Parathyroid adenoma (tissue), 2 donors: Measurements from ENCODE around the gene FGF4.

ENCODE experiments used
- H2AFZ ChIP-seq: fragments of 300-600 bp; sonication (generic); one replicate; pipeline ENCODE4 v1.7.0; 2017; ENCODE audit warnings: antibody characterized with exemption, mild to moderate bottlenecking
- H3K27ac ChIP-seq: fragments of 300-600 bp; sonication (generic); one replicate; pipeline ENCODE4 v1.7.0; 2017
- H3K27me3 ChIP-seq: fragments of 300-600 bp; sonication (generic); one replicate; pipeline ENCODE4 v1.7.0; 2017; ENCODE audit warnings: low read length; ENCODE audit not compliant: control insufficient read depth, insufficient read depth
- H3K36me3 ChIP-seq: fragments of 300-600 bp; sonication (generic); one replicate; pipeline ENCODE4 v1.7.0; 2017; ENCODE audit warnings: low read length; ENCODE audit not compliant: control insufficient read depth, insufficient read depth
- H3K4me1 ChIP-seq: fragments of 300-600 bp; sonication (generic); one replicate; pipeline ENCODE4 v1.7.0; 2017; ENCODE audit warnings: control low read depth
- H3K4me2 ChIP-seq: fragments of 300-600 bp; sonication (generic); one replicate; pipeline ENCODE4 v1.7.0; 2017; ENCODE audit warnings: low read length
- H3K4me3 ChIP-seq: fragments of 300-600 bp; sonication (generic); one replicate; pipeline ENCODE4 v1.7.0; 2017; ENCODE audit warnings: low read depth, low read length
- H3K79me2 ChIP-seq: fragments of 300-600 bp; sonication (generic); one replicate; pipeline ENCODE4 v1.7.0; 2017; ENCODE audit warnings: control low read depth
- H3K9ac ChIP-seq: fragments of 300-600 bp; sonication (generic); one replicate; pipeline ENCODE4 v1.7.0; 2017; ENCODE audit warnings: mild to moderate bottlenecking
- H3K9me3 ChIP-seq: fragments of 300-600 bp; sonication (generic); one replicate; pipeline ENCODE4 v1.7.0; 2017; ENCODE audit warnings: low read length; ENCODE audit not compliant: control insufficient read depth
- TF ChIP-seq, protein P1 (sequence below): fragments of 300-600 bp; sonication (generic); IDR thresholded peaks from one replicate; pipeline ENCODE4 v1.7.0; 2017; ENCODE audit warnings: antibody characterized with exemption, mild to moderate bottlenecking
- donor health status: primary hyperparathyroidism.

The FGF4 gene

DNA sequence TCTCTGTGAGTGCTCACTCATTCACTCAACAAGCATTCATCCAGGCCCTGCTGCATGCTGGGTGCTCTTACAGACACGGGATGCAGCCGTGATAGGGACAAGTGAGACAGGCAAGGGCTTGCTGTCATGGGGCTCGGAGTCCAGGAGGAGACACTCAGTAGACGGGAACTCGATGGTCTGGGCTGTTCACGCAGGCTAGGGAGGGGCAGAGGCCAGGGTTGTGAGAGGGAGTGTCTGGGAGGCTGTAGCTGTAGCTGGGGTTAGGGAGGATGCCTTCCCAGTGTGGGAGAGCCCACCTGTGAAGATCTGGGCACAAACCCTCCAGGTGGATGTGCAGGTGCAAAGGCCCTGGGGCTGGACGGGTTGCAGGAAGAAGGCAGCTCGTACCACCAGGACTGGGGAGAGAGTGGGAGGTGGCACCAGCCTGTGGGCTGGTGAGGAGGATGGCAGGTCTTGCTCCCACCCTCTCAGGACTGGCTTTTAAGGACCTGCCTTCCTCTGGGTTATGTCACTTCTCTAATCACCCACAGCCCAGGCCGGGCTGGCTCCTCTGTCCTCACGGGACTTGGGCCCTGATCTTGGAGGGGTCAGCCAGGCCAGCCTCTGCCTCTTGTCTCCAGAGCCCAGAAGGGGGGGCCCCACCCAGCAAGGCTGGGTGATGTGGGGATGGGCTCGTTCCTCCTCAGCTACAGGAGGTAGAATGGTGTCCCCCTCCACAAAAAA is 24.1 kb downstream of the FGF4 start:
- no peak overlapping the region for H3K4me3 ChIP-seq
- no peak overlapping the region for H2AFZ ChIP-seq
- no peaks in the 10 kb centered on the region for H3K9me3 ChIP-seq
- no peak overlapping the region for H3K4me2 ChIP-seq
- no peaks in the 10 kb centered on the region for H3K36me3 ChIP-seq
- no peaks in the 10 kb centered on the region for H3K27me3 ChIP-seq
- no peak overlapping the region for H3K27ac ChIP-seq
- no peaks in the 10 kb centered on the region for H3K79me2 ChIP-seq
- TF ChIP-seq, protein P1, sequence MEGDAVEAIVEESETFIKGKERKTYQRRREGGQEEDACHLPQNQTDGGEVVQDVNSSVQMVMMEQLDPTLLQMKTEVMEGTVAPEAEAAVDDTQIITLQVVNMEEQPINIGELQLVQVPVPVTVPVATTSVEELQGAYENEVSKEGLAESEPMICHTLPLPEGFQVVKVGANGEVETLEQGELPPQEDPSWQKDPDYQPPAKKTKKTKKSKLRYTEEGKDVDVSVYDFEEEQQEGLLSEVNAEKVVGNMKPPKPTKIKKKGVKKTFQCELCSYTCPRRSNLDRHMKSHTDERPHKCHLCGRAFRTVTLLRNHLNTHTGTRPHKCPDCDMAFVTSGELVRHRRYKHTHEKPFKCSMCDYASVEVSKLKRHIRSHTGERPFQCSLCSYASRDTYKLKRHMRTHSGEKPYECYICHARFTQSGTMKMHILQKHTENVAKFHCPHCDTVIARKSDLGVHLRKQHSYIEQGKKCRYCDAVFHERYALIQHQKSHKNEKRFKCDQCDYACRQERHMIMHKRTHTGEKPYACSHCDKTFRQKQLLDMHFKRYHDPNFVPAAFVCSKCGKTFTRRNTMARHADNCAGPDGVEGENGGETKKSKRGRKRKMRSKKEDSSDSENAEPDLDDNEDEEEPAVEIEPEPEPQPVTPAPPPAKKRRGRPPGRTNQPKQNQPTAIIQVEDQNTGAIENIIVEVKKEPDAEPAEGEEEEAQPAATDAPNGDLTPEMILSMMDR, result no peak
- no peaks in the 10 kb centered on the region for H3K4me1 ChIP-seq
- H3K9ac ChIP-seq, result no peak overlapping the region

DNA sequence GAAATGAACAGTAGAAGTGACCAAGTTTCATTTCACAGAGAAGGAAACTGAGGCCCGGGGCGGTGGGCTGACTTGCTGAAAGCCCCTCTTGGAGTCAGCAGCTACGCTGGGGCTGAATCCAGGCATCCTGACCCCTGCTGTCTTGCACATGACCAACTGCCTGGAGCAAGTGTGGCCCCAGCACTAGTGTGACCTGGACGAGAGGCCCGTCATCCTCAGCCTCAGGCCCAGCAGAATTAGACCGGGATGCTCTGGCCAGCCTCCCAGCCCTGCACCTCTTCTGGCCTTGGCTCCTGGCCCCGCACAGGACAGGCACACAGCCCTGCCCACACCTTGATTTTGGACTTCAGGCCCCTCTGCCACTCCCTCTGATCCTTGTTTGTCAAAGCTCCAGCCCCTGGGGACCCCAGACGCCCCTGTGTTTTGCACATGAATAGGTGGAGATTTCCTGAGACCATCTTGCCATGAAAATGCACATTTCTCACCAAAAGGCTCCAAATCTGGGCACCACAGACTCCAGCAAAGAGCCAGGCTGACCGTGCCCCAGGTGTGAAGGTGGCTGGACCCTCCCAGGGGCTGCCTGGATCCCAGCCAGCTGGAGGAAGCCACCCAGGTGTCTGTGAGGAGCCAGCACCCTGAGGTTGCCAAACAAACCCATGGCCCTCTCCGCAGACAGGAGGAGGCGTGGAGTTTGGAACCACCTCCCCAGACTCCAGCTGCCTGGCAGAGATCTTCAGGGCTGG is 24.9 kb downstream of the FGF4 start:
- Histone ChIP-seq H2AFZ (no peak overlapping the region), H3K36me3 (no peaks in the 10 kb centered on the region), H3K27ac (no peak overlapping the region), H3K4me2 (no peak overlapping the region), H3K4me3 (no peak overlapping the region), H3K4me1 (no peaks in the 10 kb centered on the region), H3K9ac (no peak overlapping the region), H3K79me2 (no peaks in the 10 kb centered on the region), H3K9me3 (no peaks in the 10 kb centered on the region), H3K27me3 (no peaks in the 10 kb centered on the region)
- TF ChIP-seq, protein P1, result no peak

DNA sequence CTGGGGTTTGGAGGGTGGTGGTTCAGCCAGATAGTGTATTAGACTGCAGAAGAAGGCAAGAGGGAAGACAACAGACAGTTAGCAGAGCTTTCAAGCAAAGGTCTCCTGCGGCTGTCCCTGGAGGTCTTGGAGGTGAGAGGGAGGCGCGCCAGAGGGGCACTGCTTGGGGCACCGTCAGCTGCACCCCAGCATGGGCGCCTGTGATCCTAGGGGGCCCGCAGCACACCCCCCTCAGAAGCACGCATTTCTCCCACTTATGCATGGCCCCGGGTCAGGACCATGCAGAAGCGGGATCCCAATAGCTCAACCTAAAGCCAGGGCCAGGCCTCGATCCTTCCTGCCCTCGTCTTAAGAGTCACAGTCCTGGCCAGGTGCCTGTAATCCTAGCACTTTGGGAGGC is 26.5 kb downstream of the FGF4 start:
- no peaks in the 10 kb centered on the region for H3K4me1 ChIP-seq
- no peak overlapping the region for H3K9ac ChIP-seq
- no peak overlapping the region for H3K27ac ChIP-seq
- H3K4me2 ChIP-seq, result no peak overlapping the region
- H3K36me3 ChIP-seq, result no peaks in the 10 kb centered on the region
- H3K79me2 ChIP-seq, result no peaks in the 10 kb centered on the region
- no peaks in the 10 kb centered on the region for H3K9me3 ChIP-seq
- TF ChIP-seq, protein P1, result no peak
- no peak overlapping the region for H3K4me3 ChIP-seq
- no peak overlapping the region for H2AFZ ChIP-seq
- H3K27me3 ChIP-seq, result no peaks in the 10 kb centered on the region

DNA sequence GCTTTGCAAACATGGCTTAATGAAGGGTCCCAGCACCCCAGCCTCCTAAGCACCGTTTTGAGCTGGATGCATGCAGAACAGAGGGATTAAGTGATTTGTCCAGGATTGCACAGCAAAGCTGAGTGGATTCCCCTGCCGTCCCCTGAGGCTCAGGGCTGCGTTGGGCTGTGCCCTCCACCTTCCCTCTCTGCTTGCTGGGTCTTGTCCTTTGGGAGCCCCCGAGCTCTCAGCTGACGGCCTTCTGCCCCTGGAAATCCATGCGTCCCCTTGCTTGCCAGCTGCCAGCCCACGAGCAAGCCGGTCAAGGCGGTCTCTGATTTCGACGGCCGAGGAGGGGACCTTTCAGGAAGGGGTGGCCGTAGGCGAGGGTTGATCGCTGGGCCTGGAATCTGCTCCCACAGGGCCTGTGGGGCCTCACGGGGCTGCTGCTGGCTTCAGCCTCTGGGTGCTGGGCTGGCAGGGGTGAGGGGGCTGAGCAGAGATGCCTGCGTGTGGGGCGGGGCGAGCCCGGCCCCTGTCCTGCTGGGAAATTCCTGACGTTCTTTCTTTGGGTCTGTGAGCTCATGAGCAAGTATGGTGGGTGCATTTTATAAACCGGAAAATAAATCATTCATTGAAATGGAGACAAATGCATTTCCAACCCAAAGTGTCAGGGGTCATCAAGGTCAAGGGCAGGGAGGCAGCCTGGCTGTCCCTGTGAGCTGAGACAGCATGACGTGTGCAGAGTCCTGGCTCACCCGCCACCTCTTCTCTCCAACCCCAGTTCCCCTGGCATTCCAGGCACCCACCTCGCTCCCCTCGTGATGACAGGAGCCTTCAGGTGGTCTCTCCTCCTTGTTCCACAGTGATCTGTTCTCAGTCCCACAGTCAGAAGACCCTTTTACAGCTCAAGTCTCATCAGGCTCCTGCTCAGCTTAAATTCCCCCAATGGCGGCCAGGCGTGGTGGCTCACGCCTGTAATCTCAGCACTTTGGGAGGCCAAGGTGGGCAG is 28.1 kb downstream of the FGF4 start:
- no peak overlapping the region for H3K27ac ChIP-seq
- TF ChIP-seq, protein P1, result no peak
- no peak overlapping the region for H3K9ac ChIP-seq

More for the DNA sequence above, 28.1 kb downstream of the FGF4 start:
- H2AFZ ChIP-seq, result no peak overlapping the region
- H3K27me3 ChIP-seq, result no peaks in the 10 kb centered on the region
- H3K9me3 ChIP-seq, result no peaks in the 10 kb centered on the region
- no peaks in the 10 kb centered on the region for H3K36me3 ChIP-seq
- H3K4me1 ChIP-seq, result no peaks in the 10 kb centered on the region
- no peaks in the 10 kb centered on the region for H3K79me2 ChIP-seq
- H3K4me3 ChIP-seq, result no peak overlapping the region
- no peak overlapping the region for H3K4me2 ChIP-seq
